H1 (cell line): Measurements from ENCODE around the gene EPN2. TPM values are rescaled to one million over a fixed set of nuclear protein-coding genes. Genes with fewer than 3 reads are reported as not detected.

Source experiments
- CTCF ChIA-PET: fragments of 300-600 bp; sonication (Branson Sonifier 250); formaldehyde crosslinking; loops from one replicate; lab custom pipeline; 2021; ENCODE audit not compliant: partially characterized antibody; lab: Charles Lee
- POLR2A ChIA-PET: fragments of 300-600 bp; sonication (Branson Sonifier 250); formaldehyde crosslinking; loops from one replicate; lab custom pipeline; 2021; ENCODE audit warnings: inconsistent platforms; ENCODE audit not compliant: partially characterized antibody; lab: Charles Lee
- DNase-seq, 2 experiments: peaks; one replicate each; pipeline versions ENCODE4 v3.0.0 to v3.0.0-alpha.2; 2010 to 2022; ENCODE audit warnings: low spot score in 2 of 2, low read depth in 1 of 2, mixed read lengths in 1 of 2
- FAIRE-seq: peaks from 2 replicates; lab custom pipeline; 2011; peaks lifted over from hg19 to GRCh38; lab: Jason Lieb, UNC
- H2AFZ ChIP-seq: 2 replicates; pipeline ENCODE4 v1.8.1; 2012; ENCODE audit warnings: low read length, inconsistent platforms
- H2AK5ac ChIP-seq: 2 replicates; pipeline ENCODE4 v1.6.1; 2013; ENCODE audit warnings: low read depth, low read length
- H2BK120ac ChIP-seq: replicated peaks from 2 replicates; pipeline ENCODE3; 2013; ENCODE audit warnings: low read depth, low read length, inconsistent platforms
- H2BK12ac ChIP-seq: 2 replicates; pipeline ENCODE4 v1.6.1; 2013; ENCODE audit warnings: low read depth, low read length
- H2BK15ac ChIP-seq: 2 replicates; pipeline ENCODE4 v1.6.1; 2013; ENCODE audit warnings: low read length
- H2BK20ac ChIP-seq: 2 replicates; pipeline ENCODE4 v1.6.1; 2013; ENCODE audit warnings: low read length
- H2BK5ac ChIP-seq: 2 replicates; pipeline ENCODE4 v1.6.1; 2013; ENCODE audit warnings: low read depth, low read length
- H3K14ac ChIP-seq: 2 replicates; pipeline ENCODE4 v1.6.1; 2013; ENCODE audit warnings: inconsistent platforms; ENCODE audit not compliant: insufficient read length
- H3K18ac ChIP-seq: 2 replicates; pipeline ENCODE4 v1.6.1; 2013; ENCODE audit warnings: low read length; ENCODE audit errors: extremely low read depth
- H3K23ac ChIP-seq: 2 replicates; pipeline ENCODE4 v1.6.1; 2013; ENCODE audit warnings: inconsistent platforms; ENCODE audit not compliant: insufficient read length
- H3K23me2 ChIP-seq: 2 replicates; pipeline ENCODE4 v1.6.1; 2013; ENCODE audit warnings: low read depth, low read length
- H3K27ac ChIP-seq: 2 replicates; pipeline ENCODE4 v1.6.1; 2011; ENCODE audit warnings: low read depth, low read length, inconsistent platforms
- H3K27me3 ChIP-seq, 4 experiments: replicated peaks in 1 of 4; 1 replicate in 1 of 4; 2 replicates in 3 of 4; pipeline versions ENCODE4 v1.6.1 to v1.8.1; 2011 to 2013; ENCODE audit warnings: low read length in 3 of 4, mild to moderate bottlenecking in 3 of 4, inconsistent platforms in 2 of 4, mixed read lengths in 2 of 4, moderate library complexity in 1 of 4; ENCODE audit not compliant: control insufficient read depth in 3 of 4, insufficient read depth in 3 of 4; ENCODE audit errors: extremely low read depth in 1 of 4
- H3K36me3 ChIP-seq, 4 experiments: 2 replicates each; pipeline versions ENCODE4 v1.6.1 to v1.8.1; 2011 to 2013; ENCODE audit warnings: mild to moderate bottlenecking in 4 of 4, low read length in 3 of 4, moderate library complexity in 2 of 4, control low read depth in 1 of 4, inconsistent platforms in 1 of 4; ENCODE audit not compliant: insufficient read depth in 4 of 4, control insufficient read depth in 2 of 4
- H3K4ac ChIP-seq: replicated peaks from 2 replicates; pipeline ENCODE3; 2013; ENCODE audit warnings: low read length, low read depth, mixed read lengths, inconsistent platforms; ENCODE audit not compliant: insufficient read length
- H3K4me1 ChIP-seq, 4 experiments: replicated peaks in 1 of 4; 1 replicate in 1 of 4; 2 replicates in 3 of 4; pipeline versions ENCODE4 v1.6.1 to v1.8.1; 2011 to 2013; ENCODE audit warnings: low read length in 3 of 4, inconsistent platforms in 2 of 4, mixed read lengths in 1 of 4; ENCODE audit not compliant: insufficient read depth in 4 of 4, control insufficient read depth in 3 of 4
- H3K4me2 ChIP-seq, 2 experiments: 2 replicates each; pipeline versions ENCODE4 v1.6.1 to v1.8.1; 2011 to 2013; ENCODE audit warnings: low read depth in 2 of 2, low read length in 2 of 2, control low read depth in 1 of 2, inconsistent platforms in 1 of 2, mild to moderate bottlenecking in 1 of 2; ENCODE audit not compliant: insufficient read depth in 1 of 2
- H3K4me3 ChIP-seq, 4 experiments: fragments of 200-600, 300-600 bp in 1 of 4; sonication (generic), shearing (Covaris generic), sonication (Bioruptor Twin) in 1 of 4; 2 replicates each; pipeline versions ENCODE4 v1.5.1 to v1.8.1; 2011 to 2016; ENCODE audit warnings: low read length in 4 of 4, low read depth in 3 of 4, control low read depth in 2 of 4, inconsistent platforms in 2 of 4, mild to moderate bottlenecking in 2 of 4, mixed read lengths in 1 of 4, moderate library complexity in 1 of 4; ENCODE audit not compliant: insufficient read depth in 2 of 4; ENCODE audit errors: extremely low read depth in 1 of 4
- H3K56ac ChIP-seq: replicated peaks from 2 replicates; pipeline ENCODE3; 2013; ENCODE audit warnings: low read depth, mild to moderate bottlenecking, mixed read lengths, low read length, inconsistent platforms; ENCODE audit not compliant: insufficient read length
- H3K79me1 ChIP-seq: 2 replicates; pipeline ENCODE4 v1.6.1; 2013; ENCODE audit warnings: low read depth, low read length, control low read depth
- H3K79me2 ChIP-seq, 2 experiments: 2 replicates each; pipeline versions ENCODE4 v1.6.1 to v1.8.1; 2012 to 2013; ENCODE audit warnings: low read length in 2 of 2, mild to moderate bottlenecking in 2 of 2, inconsistent platforms in 1 of 2; ENCODE audit not compliant: insufficient read depth in 2 of 2, control insufficient read depth in 1 of 2
- H3K9ac ChIP-seq, 4 experiments: replicated peaks in 1 of 4; 1 replicate in 1 of 4; 2 replicates in 3 of 4; pipeline versions ENCODE4 v1.6.1 to v1.8.1; 2011 to 2013; ENCODE audit warnings: low read depth in 3 of 4, low read length in 3 of 4, control low read depth in 2 of 4, mild to moderate bottlenecking in 2 of 4, moderate library complexity in 2 of 4, inconsistent platforms in 1 of 4; ENCODE audit errors: extremely low read depth in 1 of 4
- H3K9me3 ChIP-seq, 2 experiments: 2 replicates each; pipeline versions ENCODE4 v1.6.1 to v1.8.1; 2012 to 2013; ENCODE audit warnings: mild to moderate bottlenecking in 2 of 2, moderate library complexity in 2 of 2, control low read depth in 1 of 2, inconsistent platforms in 1 of 2, low read depth in 1 of 2, low read length in 1 of 2, mixed read lengths in 1 of 2; ENCODE audit not compliant: insufficient read depth in 2 of 2
- H4K20me1 ChIP-seq, 2 experiments: replicated peaks in 1 of 2; 2 replicates each; pipeline versions ENCODE3 to v1.8.1; 2011 to 2013; ENCODE audit warnings: inconsistent platforms in 2 of 2, low read length in 2 of 2, mild to moderate bottlenecking in 1 of 2; ENCODE audit not compliant: insufficient read depth in 2 of 2, control insufficient read depth in 1 of 2
- H4K5ac ChIP-seq: 2 replicates; pipeline ENCODE4 v1.6.1; 2013; ENCODE audit warnings: low read length, low read depth, mixed read lengths, inconsistent platforms; ENCODE audit not compliant: insufficient read length
- H4K8ac ChIP-seq: 2 replicates; pipeline ENCODE4 v1.8.0; 2013; ENCODE audit warnings: mild to moderate bottlenecking, moderate library complexity, low read length, inconsistent platforms; ENCODE audit not compliant: insufficient read depth; ENCODE audit errors: extremely low read depth
- H4K91ac ChIP-seq: replicated peaks from 2 replicates; pipeline ENCODE3; 2013; ENCODE audit warnings: low read length, mixed read lengths, inconsistent platforms; ENCODE audit not compliant: insufficient read length
- ATF2 ChIP-seq: IDR thresholded peaks from 2 replicates; pipeline ENCODE4 v1.6.1; 2012; ENCODE audit warnings: low read length, inconsistent platforms
- CTBP2 ChIP-seq: IDR thresholded peaks from 2 replicates; pipeline ENCODE4 v1.7.0; 2011; ENCODE audit warnings: borderline replicate concordance, mild to moderate bottlenecking, moderate library complexity, mixed read lengths, low read length; ENCODE audit not compliant: insufficient read depth, insufficient read length
- KDM1A ChIP-seq: fragments of 200-600, 300-600 bp; sonication (generic); IDR thresholded peaks from 2 replicates; pipeline ENCODE4 v1.7.1; 2016; ENCODE audit warnings: mild to moderate bottlenecking, low read length, borderline replicate concordance
- POLR2AphosphoS5 ChIP-seq: IDR thresholded peaks from 2 replicates; pipeline ENCODE4 v1.6.1; 2011; ENCODE audit warnings: low read depth, low read length
- RBBP5 ChIP-seq: IDR thresholded peaks from 2 replicates; pipeline ENCODE4 v1.7.1; 2012; ENCODE audit warnings: low read depth, mild to moderate bottlenecking, inconsistent platforms, low read length, moderate library complexity, borderline replicate concordance
- SP2 ChIP-seq: IDR thresholded peaks from 2 replicates; pipeline ENCODE4 v1.6.1; 2012; ENCODE audit warnings: mild to moderate bottlenecking, low read length, inconsistent platforms
- WGBS, 2 experiments: shearing (Covaris generic) in 1 of 2; methylation state at CpG; one replicate each; pipeline versions ENCODE4 v1.1.6 to v1.1.7; 2013 to 2015; ENCODE audit warnings: low lambda C conversion rate in 2 of 2, mixed read lengths in 2 of 2, inconsistent platforms in 1 of 2, low coverage in 1 of 2, missing lambda C conversion rate in 1 of 2; ENCODE audit not compliant: insufficient replicate concordance in 2 of 2, insufficient coverage in 1 of 2, insufficient read length in 1 of 2; ENCODE audit errors: extremely low coverage in 1 of 2, missing lambda C conversion rate in 1 of 2; 5-methylcytosine and 5-hydroxymethylcytosine counted together
- polyA plus RNA-seq, 7 experiments: library from polyadenylated mRNA; depleted of rRNA in 3 of 7; stranded (reverse) in 5 of 7; unstranded in 2 of 7; fragments of >200 nt in 5 of 7; fragments of 200-250 nt in 2 of 7; gene quantifications; 1 replicate in 5 of 7; 2 replicates in 1 of 7; 4 replicates in 1 of 7; pipeline versions ENCODE4 v1.2.1 to v1.2.3, GENCODE V29; 2011 to 2013; ENCODE audit warnings: missing spikeins in 2 of 7, mixed read lengths in 2 of 7
- total RNA-seq: library from RNA; stranded (reverse); fragmentation: NEBNext Ultra II Directional; extraction: Animal tissue kit (Norgen Biotek cat#: 25700); gene quantifications from 2 replicates; pipeline ENCODE4 v1.2.1, GENCODE V29; 2021

Gene EPN2
- total and polyA plus RNA-seq, 2 of the 8 experiments (the other 6 are each of a cell fraction or from before 2014, with no cell fraction given): 28.7 to 55.8 TPM

- H2BK5ac ChIP-seq: no peak overlapping the region
- no peak overlapping the region for H4K91ac ChIP-seq
- no peak overlapping the region; the same call in 1 of the 2 replicates for H4K8ac ChIP-seq
- H3K23me2 ChIP-seq: peaks cover 6% of the 10 kb centered on the region; the same call in 1 of the 2 replicates
- H2AK5ac ChIP-seq: no peak overlapping the region; the same call in 1 of the 2 replicates
- ChIA-PET POLR2A (interaction anchor here (1.1 to 6.2 kb wide), 4 partner anchors 15 to 48 kb away, joined by 3 to 32 read pairs (median 4); partner anchors contain the start of gene MAPK7), CTCF (interaction anchor here (0.7 to 6.7 kb wide), 3 partner anchors 9 to 87 kb away, joined by 3 to 66 read pairs (median 4); no protein-coding TSS in a partner anchor)
- H2BK12ac ChIP-seq: no peak overlapping the region
- H3K9me3 ChIP-seq: no peaks in the 10 kb centered on the region
- no peak overlapping the region for H2BK15ac ChIP-seq
- H3K79me2 ChIP-seq: no peaks in the 10 kb centered on the region
- WGBS, 2 experiments: 89% methylated on average over 5 of the region's 6 CpGs; no CpG with 5 or more reads in 1 of the 2 experiments
- H3K36me3 ChIP-seq: peaks cover 0 to 7% (median 0%) of the 10 kb centered on the region in 4 experiments; a peak in 1 of 8 replicates
- H3K56ac ChIP-seq: no peak overlapping the region
- peak overlapping the region; percentile 20 to 85; a peak in 3 of 4 replicates for H3K4me2 ChIP-seq
- peaks cover 2% of the 10 kb centered on the region; the same call in 1 of the 2 replicates for H3K79me1 ChIP-seq
- no peak overlapping the region for H3K14ac ChIP-seq
- no peak overlapping the region for H2BK120ac ChIP-seq
- H3K4me1 ChIP-seq: peaks cover 0 to 9% (median 3%) of the 10 kb centered on the region in 4 experiments; a peak in 4 of 7 replicates
- no peaks in the 10 kb centered on the region; a peak in 1 of 7 replicates for H3K27me3 ChIP-seq
- H4K5ac ChIP-seq: no peak overlapping the region
- no peak for TF ChIP-seq CTBP2
- TF ChIP-seq POLR2AphosphoS5: no peak
- no peak for TF ChIP-seq SP2
- no peak for TF ChIP-seq RBBP5
- no peak for TF ChIP-seq ATF2
- TF ChIP-seq KDM1A: no peak
- TF ChIP-seq, all 59 proteins: peak for 0
- Histone ChIP-seq H3K9ac (no peak overlapping the region), H4K20me1 (peaks cover 0 to 4% of the 10 kb centered on the region in 2 experiments), H3K23ac (no peak overlapping the region), H3K4ac (no peak overlapping the region), H2AFZ (no peak overlapping the region), H3K18ac (no peak overlapping the region; the same call in 1 of the 2 replicates), H2BK20ac (no peak overlapping the region), H3K4me3 (peak overlapping the region in 1 of 4 experiments; percentile 93; a peak in 1 of 8 replicates), H3K27ac (no peak overlapping the region)
- DNase-seq (no peak), FAIRE-seq (no peak)
Measured at GRCh38 chr17:19361326-19361725, 124.2 kb downstream of the EPN2 start.
